Spleen (tissue), 11 donors: Measurements from ENCODE around the gene C10orf67. TPM values are rescaled to one million over a fixed set of nuclear protein-coding genes. Genes with fewer than 3 reads are reported as not detected.

ENCODE experiments used
- DNase-seq: peaks from one replicate; pipeline ENCODE4 v3.0.0-alpha.2; 2020
- H3K27ac ChIP-seq, 8 donors: fragments of 200-600 bp; sonication (generic) in 7 of 8; 1 replicate in 4 of 8; 2 replicates in 4 of 8; pipeline versions ENCODE4 v1.5.0 to v1.8.0; 2016 to 2021; ENCODE audit warnings: inconsistent platforms in 4 of 8, mild to moderate bottlenecking in 4 of 8, moderate library complexity in 1 of 8
- H3K27me3 ChIP-seq, 7 donors: fragments of 200-600 bp; sonication (generic) in 6 of 7; replicated peaks in 1 of 7; 1 replicate in 4 of 7; 2 replicates in 3 of 7; pipeline versions ENCODE4 v1.5.0 to v1.8.0; 2016 to 2021; ENCODE audit warnings: inconsistent platforms in 3 of 7, mild to moderate bottlenecking in 1 of 7
- H3K36me3 ChIP-seq, 6 donors: fragments of 200-600 bp; sonication (generic) in 5 of 6; 1 replicate in 4 of 6; 2 replicates in 2 of 6; pipeline versions ENCODE4 v1.5.0 to v1.8.0; 2016 to 2021; ENCODE audit warnings: inconsistent platforms in 2 of 6
- H3K4me1 ChIP-seq, 6 donors: fragments of 200-600 bp; sonication (generic) in 5 of 6; 1 replicate in 3 of 6; 2 replicates in 3 of 6; pipeline versions ENCODE4 v1.5.0 to v1.8.0; 2016 to 2021; ENCODE audit warnings: inconsistent platforms in 3 of 6
- H3K4me3 ChIP-seq, 8 donors: fragments of 200-600 bp; sonication (generic) in 7 of 8; 1 replicate in 4 of 8; 2 replicates in 4 of 8; pipeline versions ENCODE4 v1.5.0 to v1.8.0; 2016 to 2021; ENCODE audit warnings: inconsistent platforms in 4 of 8, mild to moderate bottlenecking in 4 of 8, moderate library complexity in 2 of 8
- H3K9me3 ChIP-seq, 8 donors: fragments of 200-600 bp; sonication (generic) in 7 of 8; 1 replicate in 4 of 8; 2 replicates in 4 of 8; pipeline versions ENCODE4 v1.5.0 to v1.8.0; 2016 to 2021; ENCODE audit warnings: inconsistent platforms in 4 of 8
- POLR2A ChIP-seq, 3 donors: fragments of 450-650 bp; IDR thresholded peaks; one replicate each; pipeline ENCODE4 v1.5.1; 2017; ENCODE audit warnings: antibody characterized with exemption in 3 of 3, mild to moderate bottlenecking in 1 of 3
- POLR2AphosphoS5 ChIP-seq, 3 donors: sonication (generic); formaldehyde crosslinking; IDR thresholded peaks; one replicate each; pipeline ENCODE4 v1.5.1; 2017; ENCODE audit warnings: antibody characterized with exemption in 3 of 3
- WGBS, 5 donors: extraction: QIAGEN DNeasy Blood & Tissue Kit in 3 of 5; methylation state at CpG; one replicate each; pipeline versions ENCODE4 v1.1.5 to v1.1.7; 2013 to 2018; 5-methylcytosine and 5-hydroxymethylcytosine counted together
- intact Hi-C: fragments of 100-400 bp; cut with DNase I; formaldehyde crosslinking; loops from one replicate; pipeline ENCODE4 v1.15.0; 2023; ENCODE audit warnings: low total_unique reads
- polyA plus RNA-seq, 3 donors: library from polyadenylated mRNA; stranded (reverse); fragments of 200-250 nt; gene quantifications; one replicate each; pipeline ENCODE4 v1.2.1, GENCODE V29; 2013
- total RNA-seq, 7 donors: library from RNA; depleted of rRNA in 3 of 7; stranded (reverse); fragments of >200 nt in 3 of 7; fragmentation: NEBNext Ultra II Directional in 4 of 7; extraction: Animal tissue kit (Norgen Biotek cat#: 25700) in 4 of 7; gene quantifications; one replicate each; pipeline versions ENCODE4 v1.1.0 to v1.2.1, GENCODE V29; 2016 to 2021
- TF ChIP-seq, protein P1 (sequence below), 11 experiments: fragments of 200-600 bp in 7 of 11; fragments of 450-650 bp in 4 of 11; sonication (generic) in 4 of 11; IDR thresholded peaks in 8 of 11; conservative IDR thresholded peaks in 3 of 11; 1 replicate in 7 of 11; 2 replicates in 4 of 11; pipeline versions ENCODE4 v1.4.0 to v1.8.0; 2016 to 2021; ENCODE audit warnings: antibody characterized with exemption in 11 of 11, inconsistent platforms in 4 of 11, mild to moderate bottlenecking in 1 of 11
- donor health status: healthy with polysubstance abuse.
- donor health status: DM: no; HTN: no; CAD: no; lungs with moderate emphysema.
- donor health status: DM: no; HTN: no; CAD: no.
- donor health status: Bipolar disorder and iron deficiency.
- donor health status: healthy.
- donor health status: DM: no; HTN: no; CAD: no.
- donor health status: DM: yes; HTN: yes; CAD: no.

C10orf67 gene
- total and polyA plus RNA-seq, 10 donors, result 0.02 to 0.32 (median 0.21) TPM; not detected in 4

DNA sequence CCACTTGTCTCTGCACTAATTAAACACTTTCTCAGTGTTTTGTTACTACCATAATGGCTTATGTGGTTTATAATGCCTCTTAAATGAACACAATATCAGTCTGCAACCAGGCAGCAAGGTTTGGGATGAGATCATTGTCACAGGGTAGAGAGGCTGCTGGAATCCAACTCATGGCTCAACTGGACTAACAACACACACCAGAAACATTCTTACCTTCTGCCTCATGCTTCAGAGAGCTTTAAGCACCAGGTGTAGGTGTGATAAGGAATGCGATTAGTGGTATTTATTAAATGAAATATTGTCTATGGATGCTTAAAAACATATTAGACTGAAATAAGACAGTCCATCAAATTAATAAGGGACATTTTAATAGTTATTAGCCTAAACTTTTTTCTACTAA is 127.1 kb downstream of the C10orf67 start:
- 84 to 97% (median 93%) methylated on average over 1 of the region's 1 CpG for WGBS, 5 donors
- no peak for DNase-seq
- no peak overlapping the region for H3K27ac ChIP-seq
- no peaks in the 10 kb centered on the region for H3K36me3 ChIP-seq
- H3K4me1 ChIP-seq, result no peaks in the 10 kb centered on the region
- no peaks in the 10 kb centered on the region for H3K9me3 ChIP-seq
- TF ChIP-seq, protein P1, sequence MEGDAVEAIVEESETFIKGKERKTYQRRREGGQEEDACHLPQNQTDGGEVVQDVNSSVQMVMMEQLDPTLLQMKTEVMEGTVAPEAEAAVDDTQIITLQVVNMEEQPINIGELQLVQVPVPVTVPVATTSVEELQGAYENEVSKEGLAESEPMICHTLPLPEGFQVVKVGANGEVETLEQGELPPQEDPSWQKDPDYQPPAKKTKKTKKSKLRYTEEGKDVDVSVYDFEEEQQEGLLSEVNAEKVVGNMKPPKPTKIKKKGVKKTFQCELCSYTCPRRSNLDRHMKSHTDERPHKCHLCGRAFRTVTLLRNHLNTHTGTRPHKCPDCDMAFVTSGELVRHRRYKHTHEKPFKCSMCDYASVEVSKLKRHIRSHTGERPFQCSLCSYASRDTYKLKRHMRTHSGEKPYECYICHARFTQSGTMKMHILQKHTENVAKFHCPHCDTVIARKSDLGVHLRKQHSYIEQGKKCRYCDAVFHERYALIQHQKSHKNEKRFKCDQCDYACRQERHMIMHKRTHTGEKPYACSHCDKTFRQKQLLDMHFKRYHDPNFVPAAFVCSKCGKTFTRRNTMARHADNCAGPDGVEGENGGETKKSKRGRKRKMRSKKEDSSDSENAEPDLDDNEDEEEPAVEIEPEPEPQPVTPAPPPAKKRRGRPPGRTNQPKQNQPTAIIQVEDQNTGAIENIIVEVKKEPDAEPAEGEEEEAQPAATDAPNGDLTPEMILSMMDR (IDR thresholded peaks at IDR 0.05 in 8 of 11, conservative IDR thresholded peaks at IDR 0.05 in 3 of 11), result no peak
- TF ChIP-seq POLR2AphosphoS5 (IDR thresholded peaks at IDR 0.05) (no peak), POLR2A (IDR thresholded peaks at IDR 0.05) (no peak)
- peaks cover 0 to 20% (median 0%) of the 10 kb centered on the region in 7 donors for H3K27me3 ChIP-seq
- no peak overlapping the region for H3K4me3 ChIP-seq
- intact Hi-C loops, result no loop called here

DNA sequence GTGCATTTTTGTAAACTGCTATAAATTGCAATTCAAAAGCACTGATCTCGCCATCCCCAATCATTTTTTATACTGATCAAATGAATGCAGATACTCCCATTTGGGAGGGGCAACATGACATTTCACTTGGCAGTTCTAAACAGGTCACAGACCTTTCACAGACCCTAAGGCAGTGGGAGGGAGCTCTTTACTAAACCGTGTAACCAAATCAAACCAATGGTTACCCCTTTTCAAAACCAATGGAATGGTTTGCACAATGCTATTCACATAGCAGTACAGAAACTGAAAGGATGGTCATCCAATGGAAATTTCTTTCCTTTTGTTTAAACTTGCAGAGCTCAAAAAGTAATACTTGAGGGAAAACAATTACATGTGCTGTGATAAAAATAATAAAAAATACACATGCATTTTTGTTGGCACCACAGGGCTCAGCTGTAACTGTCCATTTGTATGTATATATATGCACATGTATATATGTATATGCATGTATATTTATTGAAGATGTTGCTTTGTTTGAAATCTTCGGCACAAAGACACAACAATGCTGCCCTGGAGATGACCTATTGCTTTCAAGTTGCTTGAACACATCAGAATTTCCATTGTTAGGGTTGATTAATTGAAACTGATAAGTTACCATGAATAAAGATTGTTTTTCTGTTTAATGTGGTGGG is 138.5 kb downstream of the C10orf67 start:
- Histone ChIP-seq H3K4me1 (no peaks in the 10 kb centered on the region), H3K4me3 (no peak overlapping the region), H3K36me3 (no peaks in the 10 kb centered on the region), H3K27me3 (peaks cover 0 to 66% (median 30%) of the 10 kb centered on the region in 7 donors), H3K27ac (no peak overlapping the region), H3K9me3 (no peaks in the 10 kb centered on the region)
- TF ChIP-seq POLR2A (IDR thresholded peaks at IDR 0.05) (no peak), POLR2AphosphoS5 (IDR thresholded peaks at IDR 0.05) (no peak)
- TF ChIP-seq, protein P1 (IDR thresholded peaks at IDR 0.05 in 8 of 11, conservative IDR thresholded peaks at IDR 0.05 in 3 of 11), result no peak
- WGBS, 5 donors, result 36 to 46% (median 40%) methylated on average over 3 of the region's 3 CpGs
- DNase-seq, result no peak
- intact Hi-C loops, result no loop called here

DNA sequence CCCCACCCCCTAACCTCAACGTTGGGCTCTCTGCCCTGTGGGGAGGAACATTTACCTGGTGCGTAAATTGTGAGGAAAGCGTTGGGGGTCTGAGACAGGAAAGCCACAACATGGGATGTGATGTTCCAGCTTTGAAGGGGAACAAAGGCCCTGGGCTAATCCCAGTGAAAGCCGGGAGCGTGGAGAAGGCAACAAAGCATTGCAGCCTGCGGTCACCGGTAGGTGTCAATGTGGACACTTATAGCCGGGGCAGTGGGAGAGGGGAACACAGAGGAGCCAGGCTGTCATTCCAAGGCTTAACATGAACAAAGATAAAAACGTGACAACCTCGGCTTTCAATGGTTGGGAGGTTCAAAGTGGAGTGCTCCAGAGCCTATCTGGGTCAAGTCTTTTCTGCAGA is 139.8 kb downstream of the C10orf67 start:
- 4 to 12% (median 8%) methylated on average over 10 of the region's 10 CpGs for WGBS, 5 donors
- intact Hi-C loops, result no loop called here

More for the DNA sequence above, 139.8 kb downstream of the C10orf67 start:
- Histone ChIP-seq H3K4me1 (peaks cover 0 to 3% (median 0%) of the 10 kb centered on the region in 6 donors), H3K27me3 (peaks cover 0 to 70% (median 40%) of the 10 kb centered on the region in 7 donors), H3K36me3 (no peaks in the 10 kb centered on the region), H3K27ac (no peak overlapping the region), H3K9me3 (no peaks in the 10 kb centered on the region), H3K4me3 (no peak overlapping the region)
- no peak for DNase-seq
- TF ChIP-seq, protein P1 (IDR thresholded peaks at IDR 0.05 in 8 of 11, conservative IDR thresholded peaks at IDR 0.05 in 3 of 11), result no peak
- TF ChIP-seq POLR2AphosphoS5 (IDR thresholded peaks at IDR 0.05) (no peak), POLR2A (IDR thresholded peaks at IDR 0.05) (no peak)
